Measurements from ENCODE around the gene GJA10.

GJA10 gene

GRCh38 chr6:89927791-89928550 lies 33.7 kb downstream of the GJA10 start:
- no peak for DNase-seq
- H3K27me3 Mint-ChIP-seq = no peaks in the 10 kb centered on the region
- H3K4me1 Mint-ChIP-seq = peaks cover 58% of the 10 kb centered on the region
- peak overlapping the region; percentile 85 for H3K27ac Mint-ChIP-seq
- H3K4me3 Mint-ChIP-seq = no peak overlapping the region
- H3K9me3 Mint-ChIP-seq = no peaks in the 10 kb centered on the region
- peaks cover 59% of the 10 kb centered on the region for H3K36me3 Mint-ChIP-seq (ENCODE audit: low read depth)
- ATAC-seq = no peak

- peaks cover 65% of the 10 kb centered on the region for H3K36me3 Mint-ChIP-seq (ENCODE audit: low read depth)
Measured at GRCh38 chr6:89928604-89929003, 34.3 kb downstream of the GJA10 start.

GRCh38 chr6:89930789-89931188 lies 36.5 kb downstream of the GJA10 start:
- ATAC-seq (no peak), DNase-seq (no peak)
- H3K36me3 Mint-ChIP-seq (ENCODE audit: low read depth) = peaks cover 85% of the 10 kb centered on the region
- no peaks in the 10 kb centered on the region for H3K9me3 Mint-ChIP-seq
- H3K4me1 Mint-ChIP-seq = peaks cover 68% of the 10 kb centered on the region
- H3K27me3 Mint-ChIP-seq = no peaks in the 10 kb centered on the region
- no peak overlapping the region for H3K4me3 Mint-ChIP-seq
- peak overlapping the region; percentile 85 for H3K27ac Mint-ChIP-seq

More at GRCh38 chr6:89928604-89929003, 34.3 kb downstream of the GJA10 start:
- no peak overlapping the region for H3K4me3 Mint-ChIP-seq
- H3K9me3 Mint-ChIP-seq = no peaks in the 10 kb centered on the region
- no peaks in the 10 kb centered on the region for H3K27me3 Mint-ChIP-seq
- no peak for DNase-seq
- ATAC-seq = no peak
- H3K27ac Mint-ChIP-seq = peak overlapping the region; percentile 85
- H3K4me1 Mint-ChIP-seq = peaks cover 64% of the 10 kb centered on the region

- Mint-ChIP-seq H3K9me3 (no peaks in the 10 kb centered on the region), H3K4me1 (peaks cover 56% of the 10 kb centered on the region), H3K27me3 (no peaks in the 10 kb centered on the region), H3K4me3 (no peak overlapping the region), H3K36me3 (ENCODE audit: low read depth) (peaks cover 92% of the 10 kb centered on the region), H3K27ac (peak overlapping the region; percentile 59)
- DNase-seq = no peak
- ATAC-seq = no peak
Measured at GRCh38 chr6:89932245-89932802, 38.1 kb downstream of the GJA10 start.

DNA sequence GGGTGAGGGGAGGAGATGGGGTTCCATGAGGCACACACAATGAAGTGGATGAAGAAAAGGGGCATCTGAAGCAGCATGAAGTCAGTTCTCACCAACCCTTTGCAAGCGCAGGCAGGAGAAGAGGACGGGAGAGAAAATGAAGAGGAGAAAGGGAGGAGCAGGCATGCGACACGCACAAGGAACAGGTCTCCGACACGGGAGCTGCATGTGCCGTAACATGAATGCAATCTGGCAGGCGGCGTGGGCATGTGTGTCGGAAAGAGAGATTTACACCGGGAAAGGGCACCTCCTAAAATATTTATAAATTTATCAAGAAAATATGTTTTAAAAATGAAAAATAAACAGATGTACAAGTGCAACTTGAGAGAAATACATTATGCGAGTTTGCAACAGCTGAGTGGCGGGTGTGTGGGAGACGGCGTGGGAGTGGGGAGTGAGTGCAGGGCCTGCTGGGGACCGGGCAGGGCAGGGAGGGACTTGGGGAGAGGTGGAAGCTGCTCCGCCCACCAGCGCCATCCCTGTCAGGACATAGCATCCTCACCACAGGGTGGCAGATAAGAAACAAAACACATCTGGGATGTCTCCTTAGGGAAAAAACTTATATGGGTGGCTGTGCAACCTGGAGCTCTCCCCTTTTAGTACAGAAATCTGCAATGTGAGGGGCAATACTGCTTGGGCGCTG lies 40.6 kb downstream of the GJA10 start:
- peaks cover 39% of the 10 kb centered on the region for H3K4me1 Mint-ChIP-seq
- H3K36me3 Mint-ChIP-seq (ENCODE audit: low read depth) = peaks cover 88% of the 10 kb centered on the region
- no peaks in the 10 kb centered on the region for H3K27me3 Mint-ChIP-seq
- peak overlapping the region; percentile 54 for H3K27ac Mint-ChIP-seq
- peak overlapping the region; percentile 26 for H3K4me3 Mint-ChIP-seq
- DNase-seq (no peak), ATAC-seq (no peak)
- no peaks in the 10 kb centered on the region for H3K9me3 Mint-ChIP-seq

GRCh38 chr6:89936177-89936576 lies 41.9 kb downstream of the GJA10 start:
- no peak for DNase-seq
- Mint-ChIP-seq H3K9me3 (no peaks in the 10 kb centered on the region), H3K4me3 (no peak overlapping the region), H3K36me3 (ENCODE audit: low read depth) (peaks cover 89% of the 10 kb centered on the region), H3K27me3 (no peaks in the 10 kb centered on the region), H3K27ac (peak overlapping the region; percentile 51), H3K4me1 (peaks cover 37% of the 10 kb centered on the region)
- ATAC-seq = no peak

DNA sequence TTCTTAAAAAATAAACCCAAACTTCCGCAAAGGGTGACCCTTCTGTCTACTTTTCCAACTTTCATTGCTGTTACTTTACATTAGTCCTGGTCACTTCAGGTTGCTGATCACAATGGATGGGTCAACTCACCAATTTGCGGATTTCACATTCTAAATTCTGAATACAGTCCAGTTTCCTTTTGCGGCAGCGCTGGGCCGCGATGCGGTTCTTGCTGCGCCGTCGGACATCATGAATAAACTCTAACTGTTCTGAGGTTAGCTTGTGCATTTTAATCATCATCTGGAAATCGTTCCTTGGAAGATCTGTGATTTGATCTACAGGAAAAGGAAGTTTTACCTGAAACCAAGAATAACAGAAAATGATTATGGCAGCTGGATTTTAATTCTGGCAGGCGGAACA lies 43.7 kb downstream of the GJA10 start:
- peaks cover 80% of the 10 kb centered on the region for H3K36me3 Mint-ChIP-seq (ENCODE audit: low read depth)
- no peak overlapping the region for H3K4me3 Mint-ChIP-seq
- peak overlapping the region; percentile 67 for H3K27ac Mint-ChIP-seq
- H3K9me3 Mint-ChIP-seq = no peaks in the 10 kb centered on the region
- peaks cover 39% of the 10 kb centered on the region for H3K4me1 Mint-ChIP-seq
- no peaks in the 10 kb centered on the region for H3K27me3 Mint-ChIP-seq
- DNase-seq = no peak
- ATAC-seq = no peak

GRCh38 chr6:89939144-89939543 lies 44.9 kb downstream of the GJA10 start:
- Mint-ChIP-seq H3K27me3 (no peaks in the 10 kb centered on the region), H3K9me3 (no peaks in the 10 kb centered on the region), H3K27ac (peak overlapping the region; percentile 67), H3K36me3 (ENCODE audit: low read depth) (peaks cover 80% of the 10 kb centered on the region), H3K4me1 (peaks cover 38% of the 10 kb centered on the region), H3K4me3 (no peak overlapping the region)
- ATAC-seq (no peak), DNase-seq (no peak)

DNA sequence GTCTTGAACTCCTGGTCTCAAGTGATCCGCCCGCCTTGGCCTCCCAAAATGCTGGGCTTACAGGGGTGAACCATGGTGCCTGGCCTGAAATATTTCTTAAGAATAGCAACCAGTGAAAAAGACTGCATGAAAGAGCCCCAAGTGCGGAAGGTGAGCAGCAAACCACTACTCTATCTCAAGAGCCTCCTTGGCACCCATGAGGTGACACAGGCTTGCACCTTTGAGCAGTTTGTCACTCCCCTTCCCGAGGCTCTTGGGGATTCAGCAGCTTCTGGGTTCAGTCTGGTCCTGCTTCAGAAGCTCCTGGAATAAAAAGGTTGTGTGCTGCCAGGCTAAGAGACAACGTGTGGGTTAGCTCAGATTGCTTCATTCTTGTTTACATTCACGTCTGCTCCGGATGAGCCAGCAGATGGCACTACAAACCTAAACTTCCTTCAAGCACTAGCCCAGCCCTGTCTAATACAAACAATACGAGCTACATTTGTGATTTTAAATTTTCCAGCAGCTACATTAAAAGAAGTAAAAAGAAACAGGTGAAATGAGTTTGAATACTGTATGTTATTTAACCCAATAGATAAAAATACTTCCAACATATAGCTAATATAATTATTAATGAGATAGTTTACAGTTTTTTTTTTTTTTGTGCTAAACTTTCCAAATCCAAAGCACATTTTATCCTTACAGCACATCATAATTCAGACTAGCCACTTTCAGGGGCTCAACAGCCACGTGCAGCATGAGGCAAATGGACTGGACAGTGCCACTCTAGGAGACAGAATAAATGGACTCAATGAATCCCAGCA lies 46.2 kb downstream of the GJA10 start:
- peaks cover 50% of the 10 kb centered on the region for H3K4me1 Mint-ChIP-seq
- peak; percentile 47 for DNase-seq
- H3K27me3 Mint-ChIP-seq = no peaks in the 10 kb centered on the region
- H3K9me3 Mint-ChIP-seq = no peaks in the 10 kb centered on the region
- H3K4me3 Mint-ChIP-seq = no peak overlapping the region
- peak overlapping the region; percentile 71 for H3K27ac Mint-ChIP-seq
- peaks cover 81% of the 10 kb centered on the region for H3K36me3 Mint-ChIP-seq (ENCODE audit: low read depth)
- ATAC-seq = peak; percentile 56

- DNase-seq (no peak), ATAC-seq (no peak)
- Mint-ChIP-seq H3K9me3 (no peaks in the 10 kb centered on the region), H3K4me1 (peaks cover 58% of the 10 kb centered on the region), H3K27ac (peak overlapping the region; percentile 83), H3K36me3 (ENCODE audit: low read depth) (peaks cover 81% of the 10 kb centered on the region), H3K27me3 (no peaks in the 10 kb centered on the region), H3K4me3 (no peak overlapping the region)
Measured at GRCh38 chr6:89941031-89941762, 46.9 kb downstream of the GJA10 start.

DNA sequence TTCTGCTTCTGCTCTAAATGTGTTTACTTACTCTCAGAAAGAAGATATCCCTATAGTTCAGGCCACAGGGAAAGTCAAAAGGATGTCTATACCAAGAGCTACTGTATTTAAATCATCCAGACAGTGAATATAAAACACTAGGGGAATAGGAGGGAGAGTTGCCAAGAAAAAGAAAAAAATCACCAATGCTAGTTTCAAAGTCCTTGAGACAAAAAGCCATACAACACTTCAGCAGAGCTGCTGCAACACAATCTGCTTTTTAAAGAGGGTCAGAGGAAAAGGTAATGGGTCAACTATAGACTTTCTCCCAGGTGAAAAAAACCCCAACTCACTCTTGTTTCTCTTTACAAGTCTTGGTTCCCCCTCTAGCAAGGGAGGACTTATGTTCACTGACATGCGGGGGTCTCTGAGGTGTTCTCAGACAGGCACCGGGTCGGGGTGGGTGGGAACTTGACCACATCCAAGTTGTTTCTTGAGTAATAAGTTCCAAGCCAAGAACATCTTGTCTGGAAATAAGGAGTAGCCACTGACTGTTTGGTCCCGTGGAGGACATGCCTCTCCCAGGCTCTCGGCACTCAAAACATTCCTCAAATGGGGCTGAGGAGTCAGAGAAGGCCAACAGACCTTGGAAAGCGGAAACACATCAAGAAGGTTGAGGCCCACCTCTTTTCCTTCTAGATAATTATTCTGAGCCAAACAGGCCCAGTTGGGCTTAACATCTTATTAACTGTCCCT lies 47.7 kb downstream of the GJA10 start:
- H3K4me3 Mint-ChIP-seq = no peak overlapping the region

GRCh38 chr6:89942601-89943000 lies 48.3 kb downstream of the GJA10 start:
- DNase-seq (no peak), ATAC-seq (no peak)
- no peaks in the 10 kb centered on the region for H3K27me3 Mint-ChIP-seq
- peak overlapping the region; percentile 83 for H3K27ac Mint-ChIP-seq
- no peak overlapping the region for H3K4me3 Mint-ChIP-seq
- peaks cover 69% of the 10 kb centered on the region for H3K4me1 Mint-ChIP-seq
- peaks cover 81% of the 10 kb centered on the region for H3K36me3 Mint-ChIP-seq (ENCODE audit: low read depth)
- no peaks in the 10 kb centered on the region for H3K9me3 Mint-ChIP-seq

More for the DNA sequence above, 47.7 kb downstream of the GJA10 start:
- Mint-ChIP-seq H3K4me1 (peaks cover 65% of the 10 kb centered on the region), H3K9me3 (no peaks in the 10 kb centered on the region), H3K36me3 (ENCODE audit: low read depth) (peaks cover 81% of the 10 kb centered on the region), H3K27me3 (no peaks in the 10 kb centered on the region), H3K27ac (peak overlapping the region; percentile 83)
- ATAC-seq = no peak
- no peak for DNase-seq

GRCh38 chr6:89944181-89944755 lies 50.0 kb downstream of the GJA10 start:
- Mint-ChIP-seq H3K4me3 (no peak overlapping the region), H3K9me3 (no peaks in the 10 kb centered on the region), H3K27me3 (no peaks in the 10 kb centered on the region), H3K36me3 (ENCODE audit: low read depth) (peaks cover 72% of the 10 kb centered on the region), H3K27ac (peak overlapping the region; percentile 78), H3K4me1 (peaks cover 69% of the 10 kb centered on the region)
- DNase-seq (no peak), ATAC-seq (no peak)

Measured in activated naive CD8-positive, alpha-beta T cell treated with anti-CD3 and anti-CD28 coated beads, Interleukin-2, amount 50 U/mL, for 24 hours (primary cell).